G401.6 (cell line): ENCODE results near the gene ELOVL3.
"Not testable (repeated sequence)": the region's sequence is repeated elsewhere in the genome, so short reads cannot be mapped to it uniquely, and the experiment has no call there.

ENCODE experiments used
- FAIRE-seq: peaks from 2 replicates; lab custom pipeline; 2012; peaks lifted over from hg19 to GRCh38; lab: Jason Lieb, UNC

ELOVL3 gene

GRCh38 chr10:102227050-102227449, 951 bp downstream of the ELOVL3 start:
- FAIRE-seq: no peak

- peak; percentile 86 for FAIRE-seq
Measured at GRCh38 chr10:102229810-102230263, 3.7 kb downstream of the ELOVL3 start.

- FAIRE-seq: no peak
Measured at GRCh38 chr10:102230264-102230860, 4.3 kb downstream of the ELOVL3 start.

DNA sequence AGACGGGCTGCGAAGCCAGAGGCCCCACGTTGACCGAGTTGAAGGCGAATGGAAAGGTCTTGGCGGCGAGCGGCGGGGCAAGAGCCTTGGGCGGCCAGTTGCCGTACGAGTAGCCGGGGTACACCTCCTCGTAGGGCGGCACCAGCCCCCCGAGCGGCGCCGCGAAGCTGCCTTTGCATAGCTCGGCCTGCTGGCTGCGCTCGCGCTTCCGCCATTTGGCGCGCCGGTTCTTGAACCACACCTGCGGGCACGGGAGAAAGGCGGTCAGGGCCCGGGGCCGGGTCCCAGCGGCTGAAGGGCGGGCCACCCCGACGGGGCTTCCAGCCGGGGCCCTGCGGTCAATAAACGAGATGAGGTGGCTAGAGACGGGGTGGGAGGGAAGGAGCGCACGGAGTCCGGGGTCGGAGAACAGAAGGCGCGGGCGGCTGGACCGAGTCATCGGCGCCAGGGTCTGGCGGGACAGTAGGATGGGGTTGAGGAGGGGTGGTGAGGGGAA, 4.8 kb downstream of the ELOVL3 start:
- no peak for FAIRE-seq

DNA sequence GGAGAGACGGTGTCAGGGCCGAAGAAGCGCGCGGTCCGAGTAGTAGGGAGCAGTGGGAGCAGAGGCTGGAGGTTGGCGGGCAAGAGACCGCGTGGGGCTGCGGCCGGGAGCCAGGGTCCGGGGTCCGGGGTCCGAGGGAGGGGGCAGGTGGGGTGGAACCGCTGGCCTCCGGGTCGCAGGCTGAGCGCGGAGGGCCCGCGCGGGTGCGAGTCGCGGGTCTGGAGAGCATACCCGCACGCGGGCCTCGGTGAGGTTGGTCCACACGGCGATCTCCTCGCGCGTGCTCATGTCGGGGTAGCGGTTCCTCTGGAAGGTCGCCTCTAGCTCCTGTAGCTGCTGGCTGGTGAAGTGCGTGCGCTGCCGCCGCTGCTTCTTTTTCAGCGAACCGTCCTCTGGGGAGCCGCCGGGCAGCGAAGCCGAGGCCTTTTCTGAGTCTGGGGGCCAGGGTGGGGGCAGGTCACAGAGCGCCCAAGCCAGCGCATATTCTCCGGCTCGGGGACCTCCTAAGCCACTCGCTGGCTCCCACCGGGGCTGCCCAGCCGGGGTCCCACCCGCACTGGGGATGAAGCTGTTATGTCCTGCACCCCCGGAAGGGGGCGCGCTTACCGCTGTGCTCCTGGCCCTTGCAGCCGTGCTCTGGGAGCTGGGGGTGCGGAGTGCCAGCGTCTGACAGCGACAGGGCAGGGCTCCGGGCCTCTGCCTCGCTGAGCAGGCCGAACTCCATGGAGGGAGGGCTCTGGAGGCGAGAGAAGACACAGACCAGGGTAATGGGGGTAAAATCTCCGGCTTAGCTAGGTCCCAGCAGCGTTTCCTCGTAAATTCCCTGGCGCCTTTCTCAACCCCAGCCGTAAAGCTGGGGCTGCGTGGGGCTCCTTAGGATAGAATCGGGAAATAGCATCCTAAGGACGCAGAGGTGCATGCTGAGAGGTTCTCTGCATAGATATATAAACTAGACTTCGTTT, 5.5 kb downstream of the ELOVL3 start:
- FAIRE-seq: no peak

GRCh38 chr10:102233997-102234396, 7.9 kb downstream of the ELOVL3 start:
- no peak for FAIRE-seq

DNA sequence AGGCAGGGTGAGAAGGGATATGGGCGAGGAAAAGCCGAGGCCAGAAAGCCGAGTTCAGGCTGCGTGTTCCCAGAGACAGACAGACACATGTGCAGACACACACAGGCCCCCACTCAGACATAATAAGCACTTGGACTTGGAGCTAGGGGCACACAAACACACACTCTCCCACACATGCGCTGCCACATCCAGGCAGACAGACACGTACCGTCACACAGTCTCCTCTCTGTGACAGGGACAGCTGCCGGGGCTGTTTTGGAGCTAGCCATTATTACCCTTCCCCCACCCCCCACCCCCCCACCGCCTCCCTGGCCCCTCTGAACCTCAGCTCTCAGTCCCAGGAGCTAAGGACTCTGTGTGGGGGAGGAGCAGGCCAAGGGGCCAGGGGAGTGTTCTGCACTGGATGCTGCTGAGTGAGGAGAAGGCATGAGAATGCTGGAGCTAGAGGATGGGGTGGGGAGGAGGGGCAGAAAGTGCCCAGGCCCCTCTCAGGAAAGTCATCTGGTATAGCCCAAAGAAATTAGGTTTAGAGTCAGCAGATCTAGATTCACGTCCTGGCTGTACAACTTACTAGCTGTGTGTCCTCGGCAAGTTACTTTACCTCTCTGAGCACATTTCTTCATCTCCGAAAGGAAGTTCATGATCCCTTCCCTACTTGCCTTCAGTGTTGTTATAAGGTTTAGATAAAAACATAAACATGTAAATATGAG, 8.9 kb downstream of the ELOVL3 start:
- no peak for FAIRE-seq

GRCh38 chr10:102235598-102235920, 9.5 kb downstream of the ELOVL3 start:
- FAIRE-seq: no peak

- no peak for FAIRE-seq
Measured at GRCh38 chr10:102236006-102236405, 9.9 kb downstream of the ELOVL3 start.

GRCh38 chr10:102237711-102238252, 11.7 kb downstream of the ELOVL3 start:
- no peak for FAIRE-seq

DNA sequence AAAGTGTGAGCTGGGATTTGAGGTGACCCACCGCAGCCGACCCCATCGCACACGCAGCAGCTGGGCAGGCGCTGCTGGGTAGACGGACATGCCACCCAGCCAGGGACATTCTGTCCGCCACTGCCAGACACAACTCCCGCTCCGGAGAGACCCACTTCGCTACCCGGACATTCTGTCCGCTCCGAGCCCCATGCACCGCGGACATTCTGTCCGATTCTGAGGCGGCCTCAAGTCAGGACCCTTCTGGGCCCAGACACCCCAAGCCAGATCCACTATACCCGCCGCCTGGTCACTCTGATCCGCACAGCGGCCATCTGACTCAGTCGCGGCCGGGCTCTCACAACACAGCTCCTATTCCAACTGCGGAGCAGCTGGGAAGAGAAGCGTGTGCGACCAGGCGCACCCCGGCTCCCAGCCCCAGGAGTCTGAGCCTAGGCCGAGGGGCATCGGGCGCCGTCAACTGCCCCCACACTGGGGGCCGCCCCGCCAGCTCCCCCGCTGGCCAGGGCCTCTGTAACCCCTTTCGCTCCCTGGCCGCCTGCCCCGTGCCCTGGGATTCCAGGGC, 14.4 kb downstream of the ELOVL3 start:
- no peak for FAIRE-seq

- no peak for FAIRE-seq
Measured at GRCh38 chr10:102241032-102241443, 14.9 kb downstream of the ELOVL3 start.

GRCh38 chr10:102241444-102242117, 15.5 kb downstream of the ELOVL3 start, which contains the start of gene PITX3:
PITX3 (minus strand) TSS chr10:102241512; CDS start chr10:102232080, 9,432 bp downstream.
- peak; percentile 54 for FAIRE-seq

DNA sequence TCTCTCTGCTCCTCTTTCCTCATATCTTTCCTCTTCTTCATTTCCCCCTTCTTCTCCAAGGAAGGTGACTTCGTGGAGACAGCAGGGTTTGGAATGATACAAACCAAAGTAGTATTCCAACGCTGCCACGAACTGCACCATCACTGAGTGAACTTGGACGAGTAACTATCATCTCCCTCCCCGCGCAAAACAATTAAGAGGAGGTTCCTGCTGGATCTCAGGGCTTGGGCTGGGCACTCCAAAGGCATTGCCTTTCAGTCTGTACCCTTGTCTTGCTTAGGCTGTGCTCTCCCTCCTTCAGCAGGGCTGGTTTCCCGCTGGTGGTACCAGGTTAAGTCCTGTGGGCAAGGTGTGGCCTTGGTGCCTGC, 16.0 kb downstream of the ELOVL3 start:
- FAIRE-seq: no peak

DNA sequence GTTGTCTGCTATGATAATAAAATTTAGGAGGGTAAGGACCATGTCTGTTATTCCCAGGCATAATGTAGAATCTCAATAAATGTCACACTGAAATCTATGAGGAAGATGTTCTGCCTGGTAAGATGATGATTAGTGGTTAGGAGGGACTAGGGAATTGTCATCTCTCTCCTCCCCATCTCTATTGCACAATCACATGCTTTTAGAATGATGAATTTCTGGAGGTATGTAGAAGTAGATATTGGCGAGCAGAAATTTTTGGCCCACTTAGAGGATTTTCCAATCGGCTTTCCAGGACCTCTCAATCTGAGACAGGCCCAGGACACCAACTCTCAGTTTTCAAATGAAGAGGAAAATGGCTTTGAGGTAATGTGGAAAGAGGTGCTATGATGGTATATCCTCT, 17.2 kb downstream of the ELOVL3 start:
- FAIRE-seq: no peak

GRCh38 chr10:102245082-102245931, 19.2 kb downstream of the ELOVL3 start, which contains the start of gene GBF1:
GBF1 (plus strand) TSS chr10:102245532; CDS start chr10:102258939, 13,407 bp downstream.
- FAIRE-seq: peak; percentile 99

- FAIRE-seq: no peak
Measured at GRCh38 chr10:102245932-102246251, 19.8 kb downstream of the ELOVL3 start.

DNA sequence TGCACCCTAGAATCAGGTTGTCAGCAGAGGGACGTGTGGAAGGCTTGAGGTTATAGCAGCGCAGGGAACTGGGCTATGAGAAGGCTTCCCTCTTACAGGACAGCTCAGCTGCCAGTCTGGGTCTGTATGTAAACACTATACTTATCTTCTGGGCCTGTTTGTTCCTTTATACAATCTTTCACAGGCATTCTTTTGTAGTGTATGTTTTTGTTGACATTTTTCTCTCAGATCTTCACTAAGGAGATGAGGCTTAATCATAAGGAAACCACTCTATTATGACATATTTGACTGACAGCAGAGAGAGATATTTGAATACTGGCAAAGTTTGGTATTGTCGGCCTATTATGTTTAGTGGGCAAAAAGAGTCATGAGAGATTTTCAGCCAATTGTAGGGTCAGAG, 20.2 kb downstream of the ELOVL3 start:
- no peak for FAIRE-seq

DNA sequence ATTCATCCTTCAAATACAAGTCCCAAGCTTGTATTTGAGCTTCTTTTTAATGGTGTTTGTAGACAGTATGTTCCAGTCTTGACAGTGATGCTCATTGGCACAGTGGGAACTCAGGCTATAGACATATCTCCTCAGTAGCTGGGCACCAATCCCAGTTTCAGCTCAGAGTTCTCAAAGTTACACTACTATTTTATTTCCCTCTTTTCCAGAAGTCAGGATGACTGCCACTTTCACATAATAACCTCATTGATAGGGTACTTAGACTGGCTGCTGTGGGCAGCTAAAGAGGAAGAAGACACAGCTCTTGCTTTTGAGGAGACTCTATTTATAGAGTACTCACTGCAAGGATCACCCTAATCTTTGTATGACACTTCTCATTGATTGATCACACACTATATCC, 21.6 kb downstream of the ELOVL3 start:
- FAIRE-seq: no peak

DNA sequence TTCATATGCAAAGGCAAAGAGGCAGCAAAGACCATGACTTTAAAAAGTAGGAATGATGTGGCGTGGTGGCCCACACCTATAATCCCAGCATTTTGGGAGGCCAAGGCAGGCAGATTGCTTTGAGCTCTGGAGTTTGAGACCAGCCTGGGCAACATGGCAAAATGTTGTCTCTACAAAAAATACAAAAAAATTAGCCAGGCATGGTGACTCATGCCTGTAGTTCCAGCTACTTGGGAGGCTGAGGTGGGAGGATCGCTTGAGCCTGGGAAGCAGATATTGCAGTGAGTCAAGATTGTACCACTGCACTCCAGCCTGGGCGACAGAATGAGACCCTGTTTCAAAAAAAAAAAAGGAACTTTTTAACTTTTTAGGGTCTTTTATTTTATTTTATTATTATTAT, 26.4 kb downstream of the ELOVL3 start:
- FAIRE-seq: not testable (repeated sequence)

- no peak for FAIRE-seq
Measured at GRCh38 chr10:102254426-102254825, 28.3 kb downstream of the ELOVL3 start.
